ENCODE data around the gene RPEL1.
"Not testable (repeated sequence)": the region's sequence is repeated elsewhere in the genome, so short reads cannot be mapped to it uniquely, and the experiment has no call there.

The RPEL1 gene

DNA sequence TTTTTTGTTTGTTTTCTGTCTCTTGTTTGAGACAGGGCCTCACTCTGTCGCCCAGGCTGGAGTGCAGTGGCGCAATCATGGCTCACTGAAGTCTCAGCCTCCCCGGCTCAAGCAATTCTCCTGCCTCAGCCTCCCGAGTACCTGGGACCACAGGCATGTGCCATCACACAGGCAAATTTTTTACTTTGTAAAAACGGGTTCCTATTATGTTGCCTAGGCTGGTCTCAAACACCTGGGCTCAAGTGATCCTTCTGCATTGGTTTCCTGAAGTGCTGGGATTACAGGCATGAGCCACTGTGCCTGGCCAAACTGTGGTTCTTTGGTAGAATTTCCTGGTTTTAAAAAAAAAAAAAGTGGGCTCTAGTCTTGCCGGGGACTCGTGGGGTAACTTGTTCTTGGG lies at the start of gene RPEL1:
RPEL1 (plus strand) TSS at position 301 of the 400 bp plus-strand sequence. CDS start 110 bp downstream, outside the sequence.
- not testable (repeated sequence) for DNase-seq (ENCODE audit: low read depth)

GRCh38 chr10:103196516-103196915 lies 49.2 kb upstream of the RPEL1 start:
- DNase-seq (ENCODE audit: low read depth) = no peak

GRCh38 chr10:103197174-103197573 lies 48.5 kb upstream of the RPEL1 start:
- DNase-seq (ENCODE audit: low read depth) = peak; percentile 58

- no peak for DNase-seq (ENCODE audit: low read depth)
These were observed 47.8 kb upstream of the RPEL1 start for GRCh38 chr10:103197903-103198302.

- no peak for DNase-seq (ENCODE audit: low read depth)
These were observed 47.0 kb upstream of the RPEL1 start for GRCh38 chr10:103198648-103199047.

GRCh38 chr10:103199488-103199887 lies 46.2 kb upstream of the RPEL1 start:
- no peak for DNase-seq (ENCODE audit: low read depth)

DNA sequence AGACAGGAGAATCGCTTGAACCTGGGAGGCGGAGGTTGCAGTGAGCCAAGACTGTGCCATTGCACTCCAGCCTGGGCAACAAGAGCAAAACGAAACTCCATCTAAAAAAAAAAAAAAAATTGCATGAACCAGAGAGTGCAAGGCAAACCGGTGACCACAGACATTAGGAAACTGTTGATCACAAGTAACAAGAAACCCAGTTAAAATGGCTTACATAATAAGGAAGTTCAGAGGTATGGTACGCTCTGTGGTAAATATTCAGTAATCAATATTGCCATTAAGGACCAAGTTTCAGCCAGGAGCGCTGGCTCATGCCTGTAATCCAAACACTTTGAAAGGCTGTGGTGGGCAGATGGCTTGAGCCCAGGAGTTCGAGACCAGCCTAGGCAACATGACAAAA lies 43.4 kb upstream of the RPEL1 start:
- DNase-seq (ENCODE audit: low read depth) = no peak

DNA sequence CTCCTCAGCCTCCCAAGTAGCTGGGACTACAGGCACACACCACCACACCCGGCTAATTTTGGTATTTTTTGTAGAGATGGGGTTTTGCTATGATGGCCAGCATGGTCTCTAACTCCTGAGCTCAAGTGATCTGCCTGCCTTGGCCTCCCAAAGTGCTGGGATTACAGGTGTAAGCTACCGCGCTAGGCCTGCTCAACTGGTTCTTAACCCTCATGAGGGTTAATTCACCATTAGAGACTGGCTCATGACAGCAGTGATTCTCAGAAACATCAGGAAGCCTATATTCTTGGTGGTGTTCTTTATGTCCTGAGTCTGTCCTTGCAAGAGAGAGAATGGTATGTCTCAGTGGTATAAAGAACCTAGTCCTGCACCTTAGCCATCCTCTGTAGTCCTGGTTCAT lies 42.2 kb upstream of the RPEL1 start:
- no peak for DNase-seq (ENCODE audit: low read depth)

DNA sequence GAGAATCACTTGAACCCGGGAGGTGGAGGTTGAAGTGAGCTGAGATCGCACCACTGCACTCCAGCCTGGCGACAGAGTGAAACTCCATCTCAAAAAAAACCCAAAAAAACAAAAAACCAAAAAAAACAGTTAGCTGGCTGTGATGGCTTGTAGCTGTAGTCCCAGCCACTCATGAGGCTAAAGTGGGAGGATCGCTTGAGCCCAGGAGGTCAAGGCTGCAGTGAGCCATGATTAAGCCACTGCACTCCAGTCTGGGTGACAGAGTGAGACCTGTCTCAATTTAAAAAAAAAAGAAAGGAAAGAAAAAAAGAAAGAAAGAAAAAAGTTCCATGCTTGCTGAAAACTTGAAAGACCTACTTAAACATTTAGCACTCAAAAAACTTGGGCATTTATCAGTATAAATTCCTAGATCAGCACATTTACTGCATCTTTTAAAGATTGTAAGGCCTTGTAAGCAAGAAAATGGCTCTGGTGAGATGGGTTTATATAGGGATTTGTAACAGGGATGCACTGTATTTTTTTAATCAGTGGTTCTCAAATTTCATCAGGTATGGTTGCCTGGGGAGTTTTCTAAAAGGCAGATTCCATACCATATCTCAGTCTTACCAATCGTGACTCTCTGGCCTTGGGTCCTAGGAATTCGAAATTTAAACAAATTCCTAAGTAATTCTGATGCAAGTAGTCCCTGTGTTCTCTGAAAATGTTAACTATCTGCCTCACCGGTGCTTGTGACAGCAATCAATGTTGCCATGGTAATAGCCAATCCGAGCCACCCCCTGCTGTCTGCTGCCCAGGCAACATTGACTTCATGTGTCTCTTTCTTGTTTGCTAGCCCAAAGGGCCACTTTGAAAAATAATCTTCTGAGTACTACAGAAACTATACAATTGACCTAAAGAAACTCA lies 41.1 kb upstream of the RPEL1 start:
- DNase-seq (ENCODE audit: low read depth) = no peak

GRCh38 chr10:103205401-103205800 lies 40.3 kb upstream of the RPEL1 start:
- DNase-seq (ENCODE audit: low read depth) = not testable (repeated sequence)

GRCh38 chr10:103206715-103207114 lies 39.0 kb upstream of the RPEL1 start:
- DNase-seq (ENCODE audit: low read depth) = not testable (repeated sequence)

DNA sequence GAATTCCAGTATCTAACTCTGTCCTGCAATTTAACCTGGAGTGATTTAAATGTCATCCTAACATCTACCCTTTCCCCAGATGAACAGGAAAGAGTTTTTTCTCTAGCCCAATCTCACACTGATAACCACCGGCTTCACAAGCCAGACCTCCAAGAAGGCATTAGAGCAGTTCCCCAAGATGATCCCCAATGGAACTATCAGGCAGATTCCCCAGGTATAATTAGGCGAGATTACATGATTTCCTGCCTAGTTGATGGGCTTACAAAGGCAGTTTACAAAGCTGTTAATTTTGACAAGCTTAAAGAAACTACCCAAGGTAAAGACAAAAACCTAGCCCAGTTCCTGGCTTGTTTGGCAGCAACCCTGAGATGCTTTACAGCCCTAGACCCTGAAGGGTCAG lies 38.5 kb upstream of the RPEL1 start:
- no peak for DNase-seq (ENCODE audit: low read depth)

DNA sequence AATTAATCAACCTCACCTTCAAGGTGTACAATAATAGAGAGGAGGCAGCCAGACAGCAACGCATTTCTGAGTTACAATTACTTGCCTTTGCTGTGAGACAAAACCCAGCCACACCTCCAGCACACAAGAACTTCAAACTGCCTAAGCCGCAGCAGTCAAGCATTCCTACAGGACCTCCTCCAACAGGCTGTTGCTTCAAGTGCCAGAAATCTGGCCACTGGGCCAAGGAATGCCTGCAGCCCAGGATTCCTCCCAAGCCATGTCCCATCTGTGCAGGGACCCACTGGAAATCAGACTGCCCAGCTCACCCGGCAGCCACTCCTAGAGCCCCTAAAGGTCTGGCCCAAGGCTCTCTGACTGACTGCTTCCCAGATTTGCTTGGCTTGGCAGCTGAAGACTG lies 38.0 kb upstream of the RPEL1 start:
- not testable (repeated sequence) for DNase-seq (ENCODE audit: low read depth)

DNA sequence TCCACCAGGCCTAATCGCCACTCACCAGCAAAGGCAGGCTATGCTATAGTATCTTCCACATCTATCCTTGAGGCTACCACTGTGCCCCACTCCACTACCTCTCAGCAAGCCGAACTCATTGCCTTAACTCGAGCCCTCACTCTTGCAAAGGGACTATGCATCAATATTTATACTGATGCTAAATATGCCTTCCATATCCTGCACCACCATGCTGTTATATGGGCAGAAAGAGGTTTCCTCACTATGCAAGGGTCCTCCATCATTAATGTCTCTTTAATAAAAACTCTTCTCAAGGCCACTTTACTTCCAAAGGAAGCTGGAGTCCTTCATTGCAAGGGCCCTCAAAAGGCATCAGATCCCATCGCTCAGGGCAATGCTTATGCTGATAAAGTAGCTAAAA lies 35.4 kb upstream of the RPEL1 start:
- not testable (repeated sequence) for DNase-seq (ENCODE audit: low read depth)

DNA sequence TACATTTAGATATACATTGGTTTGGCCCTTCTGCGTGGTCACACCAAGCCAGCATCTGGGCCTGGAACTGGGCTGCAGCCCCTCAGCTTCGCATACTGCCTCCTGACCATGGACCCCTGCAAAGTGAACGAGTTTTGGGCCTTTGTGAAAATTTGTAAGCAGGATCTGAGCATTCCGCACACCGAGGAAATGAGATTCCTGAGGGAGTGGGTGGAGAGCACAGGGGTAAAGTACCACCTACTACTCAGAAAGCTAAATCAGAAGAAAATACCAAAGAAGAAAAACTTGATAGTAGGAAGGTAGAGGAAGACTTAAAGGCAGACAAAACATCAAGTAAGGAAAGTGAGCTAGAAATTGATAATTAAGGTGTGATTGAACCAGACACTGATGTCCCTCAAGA lies 30.1 kb upstream of the RPEL1 start:
- no peak for DNase-seq (ENCODE audit: low read depth)

GRCh38 chr10:103216362-103216761 lies 29.3 kb upstream of the RPEL1 start:
- not testable (repeated sequence) for DNase-seq (ENCODE audit: low read depth)

DNA sequence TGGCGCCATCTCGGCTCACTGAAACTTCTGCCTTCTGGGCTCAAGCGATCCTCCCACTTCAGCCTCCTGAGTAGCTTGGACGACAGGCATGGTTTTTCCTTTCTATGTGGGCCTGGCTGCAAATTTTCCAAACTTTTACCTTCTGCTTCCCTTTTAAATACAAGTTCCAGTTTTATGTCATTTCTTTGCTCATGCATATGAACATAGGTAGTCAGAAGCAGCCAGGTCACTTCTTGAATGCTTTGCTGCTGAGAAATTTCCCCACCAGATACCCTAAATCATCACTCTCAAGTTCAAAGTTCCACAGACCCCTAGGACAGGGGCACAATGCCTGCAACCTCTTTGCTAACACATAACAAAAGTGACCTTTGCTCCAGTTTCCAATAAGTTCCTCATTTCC lies 21.6 kb upstream of the RPEL1 start:
- DNase-seq (ENCODE audit: low read depth) = no peak

GRCh38 chr10:103224721-103225120 lies 21.0 kb upstream of the RPEL1 start:
- not testable (repeated sequence) for DNase-seq (ENCODE audit: low read depth)

GRCh38 chr10:103225939-103226338 lies 19.7 kb upstream of the RPEL1 start:
- DNase-seq (ENCODE audit: low read depth) = no peak

- DNase-seq (ENCODE audit: low read depth) = no peak
These were observed 18.3 kb upstream of the RPEL1 start for GRCh38 chr10:103227416-103227815.

DNA sequence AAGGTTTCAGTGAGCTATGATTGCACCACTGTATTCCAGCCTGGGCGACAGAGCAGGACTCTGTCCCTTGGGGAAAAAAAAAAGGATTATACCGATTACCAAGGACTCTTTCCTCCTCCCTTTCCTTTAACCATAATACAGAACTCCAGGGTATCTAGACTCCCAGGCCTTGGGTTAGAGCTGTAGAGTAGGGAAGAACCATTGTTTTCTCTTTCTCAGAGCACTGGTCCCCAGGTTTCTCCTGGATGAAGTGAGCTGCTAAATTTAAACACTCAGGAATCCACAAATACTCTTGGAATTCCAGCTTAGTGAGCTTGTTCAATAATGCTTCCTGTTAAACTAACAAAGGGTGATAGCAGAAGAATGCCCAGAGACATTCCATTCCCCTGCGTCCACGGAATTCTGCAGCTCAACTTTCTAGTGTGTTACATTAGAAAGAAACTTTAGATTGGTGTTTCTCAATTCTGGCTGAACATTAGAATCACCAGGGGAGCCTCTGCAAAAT lies 14.6 kb upstream of the RPEL1 start:
- peak; percentile 82 for DNase-seq (ENCODE audit: low read depth)

- no peak for DNase-seq (ENCODE audit: low read depth)
These were observed 13.5 kb upstream of the RPEL1 start for GRCh38 chr10:103232131-103232673.

GRCh38 chr10:103232772-103233488 lies 12.8 kb upstream of the RPEL1 start:
- no peak for DNase-seq (ENCODE audit: low read depth)

Data from GM04504 (cell line).